Measurements from ENCODE around the gene TMEM132C.

GRCh38 chr12:128675576-128675975 is 408.6 kb downstream of the TMEM132C start:
- TF ChIP-seq CTCF (IDR thresholded peaks at IDR 0.05): no peak
- no peak for TF ChIP-seq EZH2 (IDR thresholded peaks at IDR 0.05)
